T-helper 1 cell treated with Interleukin-12 subunit alpha and Interleukin-12 subunit beta and Interleukin-4 antibody, amounts not matched to agents 30 ng/mL and 1 ng/mL, for 36 hours (primary cell): ENCODE data around the gene CFAP45. TPM values are rescaled to one million over a fixed set of nuclear protein-coding genes. Genes with fewer than 3 reads are reported as not detected.

Source experiments
- intact Hi-C: fragments of 100-400 bp; cut with micrococcal nuclease; formaldehyde crosslinking; loops from one replicate; pipeline ENCODE4 v1.15.1; 2024
- total RNA-seq: library from RNA; stranded (reverse); gene quantifications from 2 replicates; pipeline ENCODE4 v1.2.3, GENCODE V29; 2022

CFAP45 gene
- total RNA-seq, 1 donor from 2014 or later: 0.76 TPM

DNA sequence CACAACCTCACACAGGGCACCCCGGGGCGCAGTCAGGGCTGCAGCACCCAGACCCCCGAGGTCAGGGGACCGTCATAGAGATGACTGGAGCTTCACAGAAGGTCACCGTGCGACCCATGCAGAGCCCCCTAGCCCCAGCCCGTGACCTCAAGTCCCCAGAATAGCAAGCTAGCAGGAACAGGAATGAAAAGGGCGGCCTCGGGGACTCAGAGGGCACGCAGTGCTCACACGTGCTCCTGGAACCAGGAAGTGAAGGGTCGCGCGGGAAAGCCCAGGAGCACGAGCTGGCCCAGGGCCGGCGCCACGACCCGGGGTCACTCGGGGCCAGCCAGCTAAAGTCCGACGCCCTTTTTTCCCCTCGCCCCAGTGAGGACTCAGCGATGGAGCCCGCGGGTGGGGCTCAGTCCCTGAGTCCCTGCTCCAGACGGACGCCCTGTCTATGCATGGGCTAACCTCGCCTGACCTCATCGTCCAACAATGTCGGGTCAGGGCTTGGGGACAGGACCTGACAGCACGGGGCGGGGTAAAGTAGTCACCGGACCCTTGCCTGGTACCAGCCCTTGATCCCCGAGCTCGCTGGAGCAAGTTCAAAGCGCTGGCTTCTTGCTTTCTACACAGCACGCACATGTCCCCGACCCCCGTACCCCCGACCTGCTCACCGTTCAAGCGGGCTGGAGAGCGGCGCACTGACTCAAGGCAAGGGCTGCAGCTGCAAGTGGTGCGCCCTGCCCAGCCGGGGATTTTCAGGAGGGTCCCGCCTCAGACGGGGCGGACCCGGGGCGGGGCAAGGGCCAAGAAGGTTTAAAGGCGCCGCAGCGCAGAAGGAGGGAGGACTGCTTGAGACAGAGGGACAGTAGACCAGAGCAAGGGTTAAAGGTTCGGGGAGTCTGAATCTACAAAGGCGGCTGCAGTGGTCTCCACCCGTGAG is 25.1 kb upstream of the CFAP45 start, which contains the start of gene TAGLN2:
Gene TAGLN2 (minus strand): TSS at position 717 of the 928 bp plus-strand sequence. CDS start 4,998 bp downstream, outside the sequence.
- intact Hi-C loops: loop anchor here (1.0 to 10.0 kb wide), 12 partner anchors 11 to 1190 kb away; partner anchors contain the start of genes AIM2, COPA, DCAF8 and DUSP23

DNA sequence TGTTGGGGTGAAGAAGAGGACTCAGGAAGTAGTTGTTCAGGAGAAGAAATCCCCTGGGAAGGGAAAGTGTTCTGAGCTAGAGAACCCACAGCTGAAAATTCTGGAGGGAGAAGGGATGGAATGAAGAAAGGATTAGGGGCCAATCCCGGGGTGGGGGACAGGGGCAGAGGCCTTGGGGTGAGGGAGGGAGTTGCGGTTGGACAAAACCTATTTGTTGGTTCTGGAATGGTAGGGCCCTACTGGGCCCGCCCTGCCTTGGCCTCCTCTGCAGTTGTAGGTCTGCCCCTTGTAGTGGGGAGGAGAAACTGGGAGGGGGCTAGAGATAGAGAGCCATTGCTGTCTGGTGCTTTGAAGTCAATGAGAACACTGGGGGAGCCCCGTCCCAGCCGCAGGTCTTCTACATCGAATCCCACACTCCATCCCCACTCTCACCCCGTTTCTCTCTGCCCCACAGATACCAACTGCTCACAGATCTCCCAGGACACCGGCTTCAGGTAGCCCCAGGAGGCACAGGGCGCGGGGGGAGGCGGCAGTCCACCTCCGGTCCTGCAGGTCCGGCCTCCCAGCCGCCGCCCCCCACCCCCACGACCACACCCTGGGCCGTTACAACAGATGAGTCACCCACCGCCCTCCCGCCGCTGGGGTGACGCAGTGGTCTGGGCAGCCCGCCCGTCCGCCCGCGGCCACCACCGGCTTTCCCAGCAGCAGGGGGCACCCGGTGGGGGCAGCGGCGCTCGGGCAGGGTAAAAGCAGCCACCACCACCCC is 24.2 kb upstream of the CFAP45 start:
- intact Hi-C loops: loop anchor here (1.0 to 10.0 kb wide), 7 partner anchors 281 to 1191 kb away; partner anchors contain the start of genes AIM2, COPA, DCAF8 and IFI16

DNA sequence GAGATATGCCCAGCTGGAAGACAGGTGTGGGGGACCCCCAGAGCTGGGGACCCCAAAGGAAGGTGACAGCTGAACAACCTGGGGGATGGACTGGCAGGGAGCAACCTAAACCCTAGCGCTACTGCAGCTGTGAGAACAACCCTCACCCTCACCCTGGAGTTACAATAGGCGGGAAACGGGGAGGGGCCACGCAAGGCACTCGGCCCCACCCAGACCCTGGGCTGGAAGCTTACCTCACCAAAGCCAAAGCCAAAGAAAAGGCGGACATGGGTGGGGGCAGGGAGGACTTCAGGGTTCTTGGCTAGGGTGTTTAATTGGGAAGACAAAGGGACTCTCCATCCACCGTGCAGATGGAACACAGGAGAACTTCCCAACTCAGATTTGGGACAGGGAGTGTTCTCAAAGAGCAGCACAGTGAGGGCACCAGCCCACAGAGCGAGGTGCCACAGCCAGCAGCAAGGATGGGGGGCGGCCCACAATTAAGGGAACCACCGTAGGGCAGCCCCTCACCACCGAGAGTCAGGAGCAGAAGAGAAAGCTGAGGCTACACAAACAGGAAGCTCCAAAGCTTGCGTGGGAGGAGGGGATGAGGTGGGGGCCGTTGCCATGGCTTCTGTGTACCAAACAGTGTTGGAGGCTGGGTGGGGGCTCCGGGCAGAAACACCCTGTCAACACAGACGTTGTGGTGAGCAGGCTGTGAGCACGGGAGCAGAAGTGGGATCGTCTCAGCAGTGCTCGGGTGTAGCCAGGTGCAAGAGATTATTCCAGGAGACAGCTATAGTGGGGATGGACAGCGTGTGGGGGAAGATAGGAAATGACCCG is 23.4 kb upstream of the CFAP45 start:
- intact Hi-C loops: loop anchor here (1.0 to 10.0 kb wide), 8 partner anchors 32 to 1191 kb away; partner anchors contain the start of genes AIM2, COPA, DCAF8 and IFI16

DNA sequence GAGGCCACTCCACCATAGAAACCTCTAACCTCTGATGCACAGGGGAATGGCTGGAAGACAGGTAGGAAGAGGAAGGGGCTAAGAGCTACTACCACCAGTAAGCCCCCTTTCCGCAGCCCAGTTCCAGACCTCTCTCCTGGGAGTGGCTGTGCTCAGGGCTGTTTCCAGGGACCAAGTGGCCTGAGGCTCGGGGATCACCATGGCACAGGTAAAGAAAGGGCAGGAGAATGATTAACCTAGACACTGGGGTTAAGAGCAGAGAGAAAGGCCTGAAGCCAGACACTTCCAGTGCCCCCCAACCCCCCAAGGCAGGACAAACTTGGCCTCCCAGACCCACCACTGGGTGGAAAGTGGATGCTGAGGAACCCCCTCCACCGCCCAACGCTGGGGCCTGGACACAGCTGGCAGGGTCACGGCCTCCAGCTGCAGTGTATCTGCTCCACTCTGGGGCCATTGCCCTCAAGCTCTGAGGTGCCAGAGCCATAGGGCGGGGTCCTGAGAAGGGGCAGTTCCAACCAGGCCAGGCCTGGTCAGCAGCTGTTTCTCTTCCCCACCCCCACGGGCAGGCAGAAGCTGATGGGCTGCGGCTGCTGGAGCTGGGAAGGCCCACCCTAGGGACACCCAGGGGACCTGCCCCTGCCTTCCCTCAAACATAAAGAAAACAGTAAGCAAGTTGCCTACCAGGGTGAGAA is 22.7 kb upstream of the CFAP45 start:
- intact Hi-C loops: loop anchor here (1.0 to 10.0 kb wide), 4 partner anchors 31 to 1192 kb away; partner anchors contain the start of genes NIT1, PEA15 and PFDN2

DNA sequence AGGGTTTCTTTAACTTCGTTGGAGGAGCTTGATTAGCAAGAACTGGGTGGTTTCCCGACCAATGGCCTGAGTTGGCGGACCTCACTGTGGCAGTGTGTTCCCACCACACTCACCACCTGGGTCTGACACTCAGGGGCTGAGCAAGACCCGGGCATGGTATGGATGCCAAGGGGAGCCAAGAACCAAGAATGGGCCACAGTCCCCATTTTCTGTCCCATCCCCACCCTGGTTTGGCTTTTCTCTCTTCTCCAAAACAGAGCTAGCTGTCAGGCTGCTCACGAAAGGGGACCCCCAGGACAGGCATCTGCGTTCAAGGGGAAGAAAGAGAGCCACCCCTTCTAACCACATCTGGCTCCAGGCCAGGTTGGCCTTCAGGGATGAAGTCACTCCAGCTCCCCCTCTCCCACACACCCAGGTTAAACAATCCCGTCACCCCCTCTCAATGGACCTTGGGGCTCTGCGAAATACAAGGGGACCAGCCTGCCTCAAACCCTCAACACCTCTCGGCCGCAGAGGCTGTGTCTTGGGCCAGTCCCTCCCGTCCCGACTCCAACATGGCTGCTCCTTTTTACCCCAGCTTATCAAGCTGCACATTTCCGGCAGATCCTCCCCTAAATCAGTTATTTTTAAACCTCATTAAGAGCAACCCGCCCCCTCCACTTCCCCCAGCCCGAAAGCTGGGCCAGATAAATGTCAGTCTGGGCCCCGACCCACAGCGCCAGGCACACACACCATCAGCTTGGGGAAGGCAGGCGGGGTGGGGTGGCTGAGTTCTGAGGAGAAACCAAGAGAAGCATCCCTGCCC is 21.9 kb upstream of the CFAP45 start:
- intact Hi-C loops: loop anchor here (10.0 kb wide), 3 partner anchors 283 to 1193 kb away; partner anchors contain the start of genes NIT1, PEA15 and PFDN2

DNA sequence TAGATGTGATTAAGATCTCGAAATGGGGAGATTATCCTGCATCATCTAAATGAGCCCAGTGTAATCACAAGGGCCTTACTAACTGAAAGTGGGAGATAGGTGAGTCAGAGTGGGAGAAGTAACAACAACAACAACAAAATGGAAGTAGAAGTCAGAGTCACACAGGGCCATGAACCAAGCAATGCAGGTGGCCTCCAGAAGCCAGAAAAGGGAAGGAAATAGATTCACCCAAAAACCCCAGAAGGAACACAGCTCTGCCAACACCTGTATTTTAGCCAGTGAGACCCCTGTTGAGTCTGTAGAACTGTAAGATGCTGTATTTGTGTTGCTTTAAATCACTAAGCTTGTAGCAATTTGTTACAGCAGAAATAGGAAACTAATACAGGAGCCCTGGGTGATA is 21.3 kb upstream of the CFAP45 start:
- intact Hi-C loops: loop anchor here (10.0 kb wide), 3 partner anchors 284 to 1194 kb away; partner anchors contain the start of genes NIT1, PEA15 and PFDN2

DNA sequence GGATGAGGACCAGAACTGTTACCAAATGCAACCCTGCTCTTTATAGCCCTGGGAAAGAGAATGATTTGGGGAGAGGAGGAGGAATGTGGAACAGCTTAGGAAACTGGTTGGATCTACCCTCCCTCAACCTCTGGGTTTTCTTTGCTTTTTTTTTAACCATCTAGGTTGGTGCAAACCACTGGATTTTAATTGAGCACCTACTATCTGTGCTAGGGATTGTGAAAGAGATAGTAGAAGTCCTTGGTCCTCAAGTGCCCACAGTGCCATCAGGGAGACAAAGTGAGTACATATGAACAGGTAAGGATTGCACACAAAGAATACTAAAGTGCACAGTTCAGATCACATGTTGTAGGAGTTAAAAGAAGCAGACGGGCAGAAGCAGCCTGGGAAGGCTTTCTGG is 20.7 kb upstream of the CFAP45 start:
- intact Hi-C loops: loop anchor here (10.0 kb wide), 3 partner anchors 284 to 1194 kb away; partner anchors contain the start of genes NIT1, PEA15 and PFDN2

DNA sequence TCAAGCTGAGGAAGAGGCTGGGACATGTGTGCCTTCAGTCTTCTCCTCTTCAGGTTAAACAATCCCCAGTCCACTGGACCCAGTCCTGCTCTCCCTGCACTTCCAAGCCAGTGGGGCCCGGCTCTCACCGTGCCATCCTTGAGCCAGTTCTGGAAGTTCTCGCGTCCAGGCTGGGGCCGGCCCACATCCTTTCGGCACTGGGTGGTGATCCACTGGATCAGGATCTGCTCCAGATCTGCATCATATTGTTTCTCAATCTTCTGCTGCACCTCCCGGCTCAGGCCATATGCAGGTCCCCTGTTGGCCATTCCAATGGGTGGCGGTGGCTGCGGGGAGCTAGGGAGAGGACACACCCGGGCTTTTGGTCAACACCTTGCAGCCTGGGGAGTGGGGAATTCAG is 20.2 kb upstream of the CFAP45 start:
- intact Hi-C loops: loop anchor here (10.0 kb wide), 3 partner anchors 285 to 1195 kb away; partner anchors contain the start of genes NIT1, PEA15 and PFDN2

DNA sequence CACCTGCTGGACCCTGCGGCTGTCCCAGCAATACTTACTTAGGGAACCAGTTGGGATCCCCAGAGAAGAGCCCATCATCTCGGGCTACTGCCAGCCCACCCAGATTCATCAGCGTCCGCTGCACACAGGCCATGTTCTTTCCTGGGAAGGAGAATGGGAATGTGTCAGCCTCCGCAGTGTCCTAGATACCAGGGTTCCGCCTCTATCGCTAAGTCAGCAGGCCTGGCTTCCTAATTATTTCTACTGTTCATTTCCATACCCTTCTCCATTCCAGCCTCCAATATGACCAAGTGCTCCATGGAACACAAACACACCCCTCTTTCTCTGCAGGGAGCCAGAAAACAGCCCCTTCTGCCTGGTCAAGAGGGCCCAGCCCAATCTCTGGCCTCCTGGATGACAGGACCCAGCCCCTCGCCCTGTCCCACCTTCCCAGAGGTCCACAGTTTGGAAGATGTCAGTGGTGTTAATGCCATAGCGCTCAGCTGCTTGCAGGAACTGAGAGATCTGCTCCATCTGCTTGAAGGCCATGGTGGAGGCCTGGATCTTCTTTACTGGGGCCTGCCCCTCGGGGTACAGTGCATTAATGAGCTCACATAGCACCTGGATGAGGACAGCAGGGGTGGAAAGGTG is 19.4 kb upstream of the CFAP45 start:
- intact Hi-C loops: no loop called here

DNA sequence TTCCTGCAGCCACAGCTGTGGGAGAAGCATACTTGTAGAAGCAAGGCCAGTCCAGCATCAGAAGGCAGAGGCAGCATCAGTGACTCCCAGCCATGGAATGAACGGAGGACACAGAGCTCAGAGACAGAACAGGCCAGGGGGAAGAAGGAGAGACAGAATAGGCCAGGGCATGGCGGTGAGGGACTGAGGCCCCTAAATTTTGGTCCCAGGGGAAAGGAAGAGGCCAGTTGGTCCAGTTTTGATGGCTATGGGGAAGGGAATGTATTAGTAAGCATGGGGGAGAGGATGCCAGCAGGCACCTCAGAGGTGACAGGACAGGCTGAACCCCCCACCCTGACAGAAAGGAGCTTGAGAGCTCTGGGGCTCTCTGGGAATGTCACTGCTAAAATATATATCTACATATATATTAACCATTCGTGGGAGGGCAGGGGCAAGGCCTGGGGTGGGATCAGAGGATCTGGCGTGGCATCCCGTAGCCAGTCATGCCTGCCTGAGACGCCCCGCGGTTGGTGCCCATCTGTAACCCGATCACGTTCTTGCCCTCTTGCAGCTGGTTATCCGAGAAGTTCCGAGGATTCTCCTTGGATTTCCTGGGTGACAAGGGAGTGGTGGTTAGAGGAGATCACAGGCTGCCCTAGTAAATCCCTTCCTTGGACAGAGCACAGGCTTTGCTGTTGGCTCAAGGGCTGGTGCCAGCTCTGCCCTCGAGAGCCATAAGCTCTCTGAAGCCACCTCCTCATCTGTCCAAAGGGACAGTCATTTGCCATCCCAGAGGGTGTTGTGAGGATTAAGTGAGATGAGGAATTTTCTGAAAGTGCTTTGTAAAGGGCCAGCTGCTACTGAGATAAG is 18.6 kb upstream of the CFAP45 start:
- intact Hi-C loops: no loop called here

DNA sequence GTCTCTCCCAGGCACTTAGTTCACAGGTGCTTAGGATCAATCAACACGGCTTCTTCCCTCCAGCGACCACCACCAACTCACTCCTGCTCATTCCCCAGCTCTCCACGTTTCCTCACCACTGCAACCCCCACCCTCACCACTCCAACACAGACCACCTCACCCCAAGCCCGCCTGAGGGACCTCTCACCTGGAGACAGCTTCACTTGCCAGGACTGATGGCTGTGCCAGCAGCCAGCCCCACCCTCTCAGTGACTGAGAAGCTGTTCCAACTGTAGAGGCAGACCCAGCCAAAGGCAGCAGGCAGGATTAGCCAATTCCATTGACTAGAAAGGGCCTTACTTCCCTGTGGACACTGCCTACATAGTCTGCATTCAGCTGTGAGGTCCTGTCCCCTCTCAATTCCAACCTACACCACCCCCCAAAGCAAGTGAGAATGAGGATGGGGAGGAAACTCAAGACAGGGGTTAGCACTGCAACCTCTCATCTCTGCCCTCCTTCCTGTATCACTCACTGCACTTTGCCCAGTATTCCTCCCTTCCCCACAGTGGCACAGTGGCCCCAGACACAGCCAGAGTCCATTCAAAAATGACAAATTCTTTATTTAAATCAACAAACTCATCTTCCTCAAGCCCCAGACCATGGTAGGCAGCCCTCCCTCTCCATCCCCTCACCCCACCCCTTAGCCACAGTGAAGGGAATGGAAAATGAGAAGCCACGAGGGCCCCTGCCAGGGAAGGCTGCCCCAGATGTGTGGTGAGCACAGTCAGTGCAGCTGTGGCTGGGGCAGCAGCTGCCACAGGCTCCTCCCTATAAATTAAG is 17.8 kb upstream of the CFAP45 start:
- intact Hi-C loops: no loop called here

DNA sequence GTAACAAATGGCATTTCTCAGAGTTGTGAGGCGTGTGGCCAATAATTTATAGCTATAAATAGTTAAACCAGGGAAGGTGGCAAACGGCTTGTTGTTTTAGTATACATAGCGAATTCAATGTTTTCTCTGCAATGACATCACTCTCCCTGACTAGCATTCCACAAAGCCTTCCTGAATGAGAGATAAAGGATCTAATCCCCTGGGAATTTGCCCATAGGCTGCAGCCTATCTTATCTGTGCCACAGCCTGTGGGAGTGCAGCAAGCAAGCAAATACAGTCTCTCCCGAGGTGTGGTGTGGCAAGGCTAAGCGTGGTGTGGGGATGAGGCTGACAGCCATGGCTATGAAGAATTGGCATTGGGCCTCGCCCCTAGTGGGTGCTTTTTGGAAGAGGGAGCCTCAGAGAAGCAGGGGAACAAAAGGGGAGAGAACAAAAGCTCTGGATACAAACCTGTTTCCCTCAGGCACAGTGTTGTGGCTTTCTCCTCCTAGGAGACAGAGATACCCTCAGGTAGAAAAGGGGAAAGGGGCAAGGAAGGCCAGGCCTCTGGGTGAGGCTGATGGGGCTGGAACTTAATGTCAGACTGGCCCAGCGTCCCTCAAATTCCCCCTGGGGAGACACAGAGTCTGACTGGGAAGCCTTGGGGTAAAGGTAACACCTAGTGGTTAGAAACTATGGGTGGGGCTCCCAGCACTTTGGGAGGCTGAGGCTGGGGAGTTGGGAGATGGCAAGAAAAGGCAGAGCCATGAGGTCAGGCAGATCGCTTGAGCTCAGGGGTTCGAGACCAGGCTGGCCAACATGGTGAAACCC is 16.5 kb upstream of the CFAP45 start:
- intact Hi-C loops: no loop called here

DNA sequence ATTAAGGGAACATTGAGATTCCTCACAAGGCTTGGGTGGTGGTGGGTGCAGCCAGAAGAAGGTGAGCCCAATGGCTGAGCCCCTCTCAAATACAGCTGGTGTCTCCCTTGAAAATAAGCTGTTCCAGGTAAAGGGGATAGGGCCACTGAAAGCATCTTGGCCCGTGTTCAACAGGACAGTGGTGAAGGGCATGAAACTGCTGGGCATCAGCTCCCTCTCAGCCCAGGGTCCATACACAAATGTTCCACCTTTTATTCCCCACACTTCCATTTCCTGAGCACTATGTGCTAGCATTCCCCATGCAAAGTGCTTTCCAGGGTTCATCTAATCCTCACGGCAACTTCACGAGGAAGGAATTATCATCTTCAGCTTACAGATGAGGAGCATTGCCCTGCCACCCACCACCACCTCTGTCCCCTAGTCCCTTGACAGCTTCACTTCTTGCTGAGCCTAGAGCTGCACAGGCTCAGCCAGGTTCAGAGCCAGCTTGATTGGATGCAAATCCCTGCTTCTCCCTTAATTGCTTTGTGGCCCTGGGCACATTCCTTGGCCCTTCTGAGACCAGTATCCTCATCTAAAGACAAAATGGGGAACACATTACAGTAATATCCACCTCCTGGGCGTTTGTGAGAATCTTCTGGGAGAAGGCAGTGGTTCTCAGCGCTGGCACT is 15.7 kb upstream of the CFAP45 start:
- intact Hi-C loops: no loop called here

DNA sequence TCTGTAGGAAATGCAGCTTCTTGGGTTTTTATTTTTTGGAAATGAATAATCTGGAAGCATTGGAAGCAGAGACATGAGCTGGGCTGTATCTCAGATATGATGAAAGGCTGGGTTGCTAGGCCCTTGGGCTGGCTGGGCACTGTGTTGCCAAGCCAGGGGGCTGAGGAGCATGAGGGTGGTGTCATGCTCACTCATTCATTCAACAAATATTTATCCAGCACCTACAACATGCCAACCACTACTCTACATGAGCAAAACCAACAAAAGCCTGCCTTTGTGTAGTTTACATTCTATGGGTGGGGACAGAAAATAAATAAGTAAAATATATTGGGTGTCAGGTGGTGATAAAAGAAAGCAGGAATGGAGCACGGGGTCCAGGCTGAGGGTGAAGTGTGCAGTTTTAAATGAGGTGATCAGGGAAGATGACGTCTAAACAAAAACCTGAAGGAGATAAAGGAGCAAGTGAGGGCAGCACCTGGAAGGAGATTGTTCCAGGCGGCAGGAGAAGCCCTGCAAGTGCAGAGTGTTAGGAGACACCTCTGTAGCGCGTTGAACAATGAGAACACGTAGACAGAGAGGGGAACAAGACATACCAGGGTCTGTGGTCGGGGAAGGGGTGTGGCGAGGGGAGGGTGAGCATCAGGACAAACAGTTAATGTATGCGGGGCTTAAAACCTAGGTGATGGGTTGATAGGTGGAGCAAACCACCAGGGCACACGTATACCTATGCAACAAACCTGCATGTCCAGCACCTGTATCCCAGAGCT is 14.5 kb upstream of the CFAP45 start:
- intact Hi-C loops: no loop called here
